Brain microvascular endothelial cell (primary cell): Measurements from ENCODE around the gene RXRB.
"Not testable (repeated sequence)": the region's sequence is repeated elsewhere in the genome, so short reads cannot be mapped to it uniquely, and the experiment has no call there.

Experiments used
- DNase-seq: peaks from one replicate; pipeline ENCODE4 v3.0.0-alpha.2; 2020
- H3K27ac ChIP-seq: fragments of 250-450 bp; sonication (Bioruptor Pico); 2 replicates; pipeline ENCODE4 v1.5.1; 2020; ENCODE audit warnings: mild to moderate bottlenecking, moderate library complexity
- H3K27me3 ChIP-seq: fragments of 250-450 bp; sonication (Bioruptor Pico); replicated peaks from 2 replicates; pipeline ENCODE4 v1.5.1; 2020; ENCODE audit warnings: mild to moderate bottlenecking
- H3K36me3 ChIP-seq: fragments of 250-450 bp; sonication (Bioruptor Pico); replicated peaks from 2 replicates; pipeline ENCODE4 v1.5.1; 2020; ENCODE audit warnings: mild to moderate bottlenecking
- H3K4me3 ChIP-seq: 2 replicates; pipeline ENCODE4 v1.5.1; 2011; ENCODE audit warnings: low read depth, mild to moderate bottlenecking, control low read depth, low read length, moderate library complexity
- in situ Hi-C: cut with HindIII; loops from 2 replicates; pipeline ENCODE4 v1.10.0; 2017; ENCODE audit warnings: low sequenced_read_pairs, low pct_ligation_motif_present
- TF ChIP-seq, protein P1 (sequence below): IDR thresholded peaks from 2 replicates; pipeline ENCODE4 v1.5.1; 2011; ENCODE audit warnings: low read depth, mild to moderate bottlenecking, moderate library complexity, low read length, control low read depth, inconsistent platforms; ENCODE audit errors: missing control alignments

Gene RXRB

DNA sequence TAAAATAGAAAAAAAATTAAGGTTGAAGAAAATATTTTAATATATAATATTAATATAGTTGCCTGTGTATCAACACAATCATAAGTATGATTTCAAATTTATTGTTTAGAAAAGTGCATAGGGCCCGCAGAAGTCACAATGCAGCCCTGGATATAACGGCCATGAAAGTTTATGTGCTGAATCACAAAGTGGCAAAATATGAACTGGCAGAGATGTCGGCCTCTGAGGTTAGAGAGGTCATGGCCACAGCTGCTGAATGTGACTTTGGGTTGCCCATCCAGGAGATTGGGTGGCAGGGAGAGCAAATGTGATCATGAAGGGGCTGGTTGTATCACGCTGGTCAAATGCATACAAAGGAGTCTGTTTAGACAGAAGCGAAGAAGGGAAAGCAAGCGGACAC is 43.9 kb downstream of the RXRB start:
- no peak for DNase-seq
- H3K27me3 ChIP-seq = peaks cover 3% of the 10 kb centered on the region
- no peak overlapping the region for H3K27ac ChIP-seq
- no peaks in the 10 kb centered on the region for H3K36me3 ChIP-seq
- TF ChIP-seq, protein P1, sequence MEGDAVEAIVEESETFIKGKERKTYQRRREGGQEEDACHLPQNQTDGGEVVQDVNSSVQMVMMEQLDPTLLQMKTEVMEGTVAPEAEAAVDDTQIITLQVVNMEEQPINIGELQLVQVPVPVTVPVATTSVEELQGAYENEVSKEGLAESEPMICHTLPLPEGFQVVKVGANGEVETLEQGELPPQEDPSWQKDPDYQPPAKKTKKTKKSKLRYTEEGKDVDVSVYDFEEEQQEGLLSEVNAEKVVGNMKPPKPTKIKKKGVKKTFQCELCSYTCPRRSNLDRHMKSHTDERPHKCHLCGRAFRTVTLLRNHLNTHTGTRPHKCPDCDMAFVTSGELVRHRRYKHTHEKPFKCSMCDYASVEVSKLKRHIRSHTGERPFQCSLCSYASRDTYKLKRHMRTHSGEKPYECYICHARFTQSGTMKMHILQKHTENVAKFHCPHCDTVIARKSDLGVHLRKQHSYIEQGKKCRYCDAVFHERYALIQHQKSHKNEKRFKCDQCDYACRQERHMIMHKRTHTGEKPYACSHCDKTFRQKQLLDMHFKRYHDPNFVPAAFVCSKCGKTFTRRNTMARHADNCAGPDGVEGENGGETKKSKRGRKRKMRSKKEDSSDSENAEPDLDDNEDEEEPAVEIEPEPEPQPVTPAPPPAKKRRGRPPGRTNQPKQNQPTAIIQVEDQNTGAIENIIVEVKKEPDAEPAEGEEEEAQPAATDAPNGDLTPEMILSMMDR = no peak
- no peak overlapping the region for H3K4me3 ChIP-seq
- in situ Hi-C loops = no loop called here

DNA sequence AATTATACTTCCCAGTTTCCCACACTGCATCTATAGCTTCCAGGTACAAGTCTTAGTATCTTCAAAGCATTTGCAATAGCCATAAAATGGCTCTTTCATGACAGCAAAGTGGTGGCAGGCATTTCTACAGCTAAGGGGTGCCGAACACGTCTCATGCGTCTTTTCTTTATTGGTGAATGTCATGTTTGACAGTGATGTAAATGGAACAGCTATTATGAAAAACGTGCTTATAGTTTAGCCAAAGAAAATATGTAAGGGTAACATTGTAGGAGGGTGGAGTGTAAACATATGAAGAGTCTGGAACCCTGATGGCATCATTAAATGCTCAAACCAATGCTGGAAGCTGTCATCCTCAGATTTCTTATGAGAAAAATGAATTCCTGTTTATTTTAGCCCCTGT is 46.1 kb downstream of the RXRB start:
- TF ChIP-seq, protein P1 = no peak
- Histone ChIP-seq H3K4me3 (no peak overlapping the region), H3K36me3 (no peaks in the 10 kb centered on the region), H3K27ac (no peak overlapping the region), H3K27me3 (peaks cover 3% of the 10 kb centered on the region)
- no peak for DNase-seq
- in situ Hi-C loops = no loop called here

DNA sequence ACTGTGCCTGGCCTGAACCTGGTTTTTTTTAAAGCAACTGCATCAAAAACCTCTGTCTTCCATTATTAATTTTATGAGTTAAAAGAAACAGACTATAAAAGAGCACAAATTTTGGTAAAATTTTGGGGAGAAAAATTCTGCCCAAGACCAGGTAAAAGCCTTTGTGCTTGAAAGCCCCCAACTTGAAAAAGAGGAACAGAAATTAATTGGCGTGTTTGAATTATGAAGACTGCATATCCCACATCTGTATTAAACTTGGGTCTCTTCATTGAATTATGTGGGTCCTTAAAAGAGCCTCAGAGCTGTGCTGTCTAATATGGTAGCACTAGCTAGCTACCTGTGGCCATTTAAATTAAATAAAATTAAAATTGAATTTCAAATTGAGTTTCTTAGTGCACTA is 49.4 kb downstream of the RXRB start:
- H3K27ac ChIP-seq = no peak overlapping the region
- H3K27me3 ChIP-seq = peaks cover 7% of the 10 kb centered on the region
- in situ Hi-C loops = no loop called here
- TF ChIP-seq, protein P1 = no peak
- DNase-seq = no peak
- no peak overlapping the region for H3K4me3 ChIP-seq
- no peaks in the 10 kb centered on the region for H3K36me3 ChIP-seq

DNA sequence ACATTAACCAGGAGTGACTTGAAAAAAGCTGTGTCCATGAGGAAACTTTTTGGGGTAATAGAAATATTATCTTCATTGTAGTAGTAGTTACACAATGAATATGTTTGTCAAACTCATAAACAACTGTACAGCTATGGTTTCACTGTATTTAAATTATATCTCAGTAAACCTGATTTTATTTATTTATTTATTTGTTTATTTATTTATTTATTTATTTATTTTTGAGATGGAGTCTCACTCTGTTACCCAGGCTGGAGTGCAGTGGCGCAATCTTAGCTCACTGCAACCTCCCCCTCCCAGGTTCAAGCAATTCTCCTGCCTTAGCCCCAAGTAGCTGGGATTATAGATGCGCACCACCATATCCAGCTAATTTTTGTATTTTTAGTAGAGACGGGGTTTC is 49.9 kb downstream of the RXRB start:
- in situ Hi-C loops = not testable (repeated sequence)

DNA sequence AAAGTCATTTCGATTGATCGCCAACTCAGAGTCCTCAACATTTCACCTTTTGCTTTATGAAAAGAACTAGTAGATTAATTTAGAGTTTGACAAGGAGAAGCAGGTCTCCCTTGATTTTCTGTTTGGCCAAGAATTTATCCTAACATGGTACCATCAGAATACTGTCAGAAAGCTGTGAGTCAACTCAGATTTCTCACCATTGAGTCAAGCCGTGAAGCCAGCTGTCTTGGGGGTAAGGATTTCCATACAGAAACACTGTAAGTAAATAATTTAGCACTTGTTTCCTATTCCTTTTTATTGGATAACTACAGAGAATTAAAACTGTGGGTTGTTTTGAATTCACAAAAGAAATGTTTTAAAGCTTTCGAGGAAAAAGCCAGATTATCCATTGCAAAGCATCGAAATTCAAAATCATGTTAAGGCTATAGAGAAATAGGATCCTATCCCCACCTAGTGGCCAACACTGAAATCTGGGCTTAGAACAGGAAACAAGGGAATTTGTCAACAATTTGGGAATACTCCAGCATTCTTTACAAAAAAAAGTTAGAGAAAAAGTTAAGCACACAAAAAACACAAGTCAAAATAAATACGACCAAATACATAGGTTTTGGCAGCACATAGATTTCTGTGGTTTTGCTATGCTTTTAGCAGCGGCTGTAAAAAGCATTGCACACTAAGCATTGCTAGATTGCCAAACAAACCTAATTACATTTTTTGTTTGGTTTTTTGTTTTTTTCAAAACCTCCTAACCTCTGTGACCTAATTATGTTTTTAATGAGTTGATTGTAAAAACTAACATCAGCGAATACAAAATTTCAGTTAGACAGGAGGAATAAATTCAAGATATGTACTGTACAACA is 52.4 kb downstream of the RXRB start:
- Histone ChIP-seq H3K4me3 (no peak overlapping the region), H3K27me3 (peaks cover 4% of the 10 kb centered on the region), H3K36me3 (no peaks in the 10 kb centered on the region), H3K27ac (no peak overlapping the region)
- peak; percentile 18 for DNase-seq
- TF ChIP-seq, protein P1 = peak; percentile 73
- in situ Hi-C loops = no loop called here

More for the DNA sequence above, 49.9 kb downstream of the RXRB start:
- H3K27ac ChIP-seq, DNase-seq, H3K36me3 ChIP-seq, H3K27me3 ChIP-seq, H3K4me3 ChIP-seq: not testable (repeated sequence)

DNA sequence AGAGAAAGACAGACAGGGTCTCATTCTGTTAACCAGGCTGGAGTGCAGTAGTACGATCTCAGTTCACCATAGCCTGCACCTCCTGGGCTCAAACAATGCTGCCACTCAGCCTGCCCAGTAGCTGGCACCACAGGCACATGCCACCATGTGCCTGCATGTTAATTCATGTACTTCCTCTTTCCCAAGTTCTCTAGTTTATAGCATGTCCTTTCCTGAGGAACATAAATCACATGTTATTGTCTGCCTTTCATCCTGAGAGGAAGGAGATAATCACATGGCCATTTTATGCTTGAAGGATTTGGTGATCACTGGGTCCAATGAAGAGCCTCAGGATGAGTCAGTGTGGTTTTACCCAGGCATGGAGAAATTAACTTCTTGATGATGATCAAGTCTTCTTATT is 56.1 kb downstream of the RXRB start:
- peaks cover 11% of the 10 kb centered on the region for H3K27me3 ChIP-seq
- H3K27ac ChIP-seq = no peak overlapping the region
- TF ChIP-seq, protein P1 = no peak
- in situ Hi-C loops = no loop called here
- no peaks in the 10 kb centered on the region for H3K36me3 ChIP-seq
- no peak for DNase-seq
- H3K4me3 ChIP-seq = no peak overlapping the region
